HepG2 (cell line): ENCODE data around the gene CDK2.
"Not testable (repeated sequence)": the region's sequence is repeated elsewhere in the genome, so short reads cannot be mapped to it uniquely, and the experiment has no call there.

Experiments
- MXI1 ChIP-seq: IDR thresholded peaks from 3 replicates; pipeline ENCODE4 v1.6.1; 2012; ENCODE audit warnings: low read depth, low read length, inconsistent platforms, borderline replicate concordance
- MYNN ChIP-seq: sonication (generic); formaldehyde crosslinking; IDR thresholded peaks from 2 replicates; pipeline ENCODE4 v1.4.0; 2020; ENCODE audit warnings: mild to moderate bottlenecking, low read depth, missing genetic modification reagents
- NR2F6 ChIP-seq, 2 experiments: IDR thresholded peaks; 2 replicates each; pipeline ENCODE4 v1.6.1; 2016; ENCODE audit warnings: antibody characterized with exemption in 1 of 2, mild to moderate bottlenecking in 1 of 2
- PHB2 ChIP-seq: fragments of 450-650 bp; IDR thresholded peaks from 2 replicates; pipeline ENCODE4 v1.6.1; 2018; ENCODE audit not compliant: partially characterized antibody
- RERE ChIP-seq: IDR thresholded peaks from 2 replicates; pipeline ENCODE4 v1.6.1; 2016; ENCODE audit warnings: low read depth, missing genetic modification reagents, missing compliant biosample characterization
- SNAPC2 ChIP-seq: sonication (generic); formaldehyde crosslinking; IDR thresholded peaks from 2 replicates; pipeline ENCODE4 v1.8.1; 2022; ENCODE audit warnings: mild to moderate bottlenecking, missing genetic modification reagents
- TEAD2 ChIP-seq: sonication (generic); formaldehyde crosslinking; IDR thresholded peaks from 2 replicates; pipeline ENCODE4 v1.9.0; 2021; ENCODE audit warnings: missing genetic modification reagents
- ZBTB26 ChIP-seq: IDR thresholded peaks from 2 replicates; pipeline ENCODE4 v1.6.1; 2016; ENCODE audit warnings: missing compliant biosample characterization, missing genetic modification reagents, borderline replicate concordance
- ZNF777 ChIP-seq: sonication (generic); formaldehyde crosslinking; IDR thresholded peaks from 2 replicates; pipeline ENCODE4 v1.4.0; 2020; ENCODE audit warnings: missing genetic modification reagents

DNA sequence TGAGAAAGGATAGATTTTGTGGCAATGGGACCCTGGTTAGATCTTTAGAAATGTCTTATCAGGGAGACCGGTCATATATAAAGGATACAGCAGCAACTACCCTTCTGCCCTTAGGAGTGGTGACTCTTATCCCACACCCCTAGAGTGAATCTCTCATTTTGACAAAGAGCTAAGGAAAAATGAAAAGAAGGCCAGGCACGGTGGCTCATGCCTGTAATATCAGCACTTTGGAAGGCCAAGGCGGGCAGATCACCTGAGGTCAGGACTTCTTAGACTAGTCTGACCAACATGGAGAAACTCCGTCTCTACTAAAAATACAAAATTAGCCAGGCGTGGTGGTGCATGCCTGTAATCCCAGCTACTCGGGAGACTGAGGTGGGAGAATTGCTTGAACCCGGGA is 19.3 kb downstream of the CDK2 start:
- TF ChIP-seq MYNN (CRISPR knock-in tag); MXI1; TEAD2; ZBTB26; ZNF777; NR2F6 (IDR thresholded peaks at IDR 0.05); NR2F6 (CRISPR knock-in tag; IDR thresholded peaks at IDR 0.05); RERE (CRISPR knock-in tag); SNAPC2 (CRISPR knock-in tag); PHB2: not testable (repeated sequence)
